SK-N-SH treated with all-trans-retinoic acid at 6 μM for 48 hours (cell line): ENCODE results near the gene PPFIA4.

Experiments
- ATAC-seq: fragments of 200-7000 bp; cut with Tn5 transposase; 3 replicates; pipeline ENCODE4 v1.9.1; 2020; ENCODE audit warnings: mild to moderate bottlenecking, moderate library complexity
- ARNTL ChIP-seq: fragments of 450-650 bp; formaldehyde crosslinking; IDR thresholded peaks from 2 replicates; pipeline ENCODE4 v1.5.0; 2020; ENCODE audit warnings: low read depth, mild to moderate bottlenecking, moderate library complexity, borderline replicate concordance
- BACH2 ChIP-seq: fragments of 250-450 bp; sonication (Bioruptor Pico); IDR thresholded peaks from 2 replicates; pipeline ENCODE4 v1.9.0; 2021; ENCODE audit warnings: mild to moderate bottlenecking, borderline replicate concordance
- CSDC2 ChIP-seq: fragments of 250-450 bp; sonication (Bioruptor Pico); IDR thresholded peaks from 2 replicates; pipeline ENCODE4 v1.5.0; 2020; ENCODE audit warnings: mild to moderate bottlenecking, moderate library complexity
- ESRRG ChIP-seq: fragments of 250-450 bp; sonication (Bioruptor Pico); IDR thresholded peaks from 2 replicates; pipeline ENCODE4 v1.6.1; 2021; ENCODE audit warnings: mild to moderate bottlenecking
- GLIS3 ChIP-seq: fragments of 250-450 bp; sonication (Bioruptor Pico); IDR thresholded peaks from 2 replicates; pipeline ENCODE4 v1.5.0; 2020; ENCODE audit warnings: mild to moderate bottlenecking, moderate library complexity
- ISL1 ChIP-seq: fragments of 250-450 bp; sonication (Bioruptor Pico); IDR thresholded peaks from 2 replicates; pipeline ENCODE4 v2.1.2; 2022; ENCODE audit warnings: mild to moderate bottlenecking, moderate library complexity
- OSR1 ChIP-seq: fragments of 250-450 bp; sonication (Bioruptor Pico); IDR thresholded peaks from 2 replicates; pipeline ENCODE4 v1.8.0; 2022; ENCODE audit warnings: moderate library complexity, mild to moderate bottlenecking, inconsistent platforms
- PPARA ChIP-seq: fragments of 250-450 bp; sonication (Bioruptor Pico); IDR thresholded peaks from 2 replicates; pipeline ENCODE4 v1.5.0; 2020; ENCODE audit warnings: mild to moderate bottlenecking, borderline replicate concordance
- RARB ChIP-seq: fragments of 250-450 bp; sonication (Bioruptor Pico); IDR thresholded peaks from 2 replicates; pipeline ENCODE4 v1.8.0; 2021; ENCODE audit warnings: mild to moderate bottlenecking, moderate library complexity
- SNAI2 ChIP-seq: fragments of 250-450 bp; sonication (Bioruptor Pico); IDR thresholded peaks from 2 replicates; pipeline ENCODE4 v1.5.0; 2020; ENCODE audit warnings: mild to moderate bottlenecking, moderate library complexity
- TOX ChIP-seq: fragments of 250-450 bp; sonication (Bioruptor Pico); IDR thresholded peaks from 2 replicates; pipeline ENCODE4 v1.8.0; 2021; ENCODE audit warnings: mild to moderate bottlenecking, moderate library complexity, borderline replicate concordance
- ZC3H10 ChIP-seq: fragments of 250-450 bp; sonication (Bioruptor Pico); IDR thresholded peaks from 2 replicates; pipeline ENCODE4 v1.5.1; 2021; ENCODE audit warnings: mild to moderate bottlenecking, moderate library complexity
- ZFP3 ChIP-seq: fragments of 250-450 bp; sonication (Bioruptor Pico); IDR thresholded peaks from 2 replicates; pipeline ENCODE4 v1.5.0; 2020; ENCODE audit warnings: mild to moderate bottlenecking, moderate library complexity
- ZFP30 ChIP-seq: fragments of 450-650 bp; formaldehyde crosslinking; IDR thresholded peaks from 2 replicates; pipeline ENCODE4 v1.5.0; 2022; ENCODE audit warnings: mild to moderate bottlenecking, moderate library complexity
- ZNF565 ChIP-seq: fragments of 450-650 bp; formaldehyde crosslinking; conservative IDR thresholded peaks from 2 replicates; pipeline ENCODE4 v1.5.0; 2020; ENCODE audit warnings: low read depth, mild to moderate bottlenecking, moderate library complexity
- ZNF70 ChIP-seq: fragments of 450-650 bp; formaldehyde crosslinking; IDR thresholded peaks from 2 replicates; pipeline ENCODE4 v1.5.0; 2020; ENCODE audit warnings: mild to moderate bottlenecking, moderate library complexity
- TF ChIP-seq, protein P1 (sequence below): fragments of 250-450 bp; sonication (Bioruptor Pico); IDR thresholded peaks from 2 replicates; pipeline ENCODE4 v1.5.1; 2021; ENCODE audit warnings: mild to moderate bottlenecking, moderate library complexity
- TF ChIP-seq, protein P2 (sequence below): fragments of 250-450 bp; sonication (Bioruptor Pico); IDR thresholded peaks from 2 replicates; pipeline ENCODE4 v1.5.1; 2020; ENCODE audit warnings: low read depth, mild to moderate bottlenecking, moderate library complexity
- TF ChIP-seq, protein P3 (sequence below): fragments of 250-450 bp; sonication (Bioruptor Pico); IDR thresholded peaks from 2 replicates; pipeline ENCODE4 v1.8.0; 2020; ENCODE audit warnings: mild to moderate bottlenecking, moderate library complexity, borderline replicate concordance
- TF ChIP-seq, protein P4 (sequence below): fragments of 250-450 bp; sonication (Bioruptor Pico); IDR thresholded peaks from 2 replicates; pipeline ENCODE4 v1.8.0; 2021; ENCODE audit warnings: low read depth, mild to moderate bottlenecking, moderate library complexity, borderline replicate concordance
- TF ChIP-seq, protein P5 (sequence below): fragments of 250-450 bp; sonication (Bioruptor Pico); IDR thresholded peaks from 2 replicates; pipeline ENCODE4 v1.5.0; 2020; ENCODE audit warnings: mild to moderate bottlenecking, moderate library complexity

PPFIA4 gene

DNA sequence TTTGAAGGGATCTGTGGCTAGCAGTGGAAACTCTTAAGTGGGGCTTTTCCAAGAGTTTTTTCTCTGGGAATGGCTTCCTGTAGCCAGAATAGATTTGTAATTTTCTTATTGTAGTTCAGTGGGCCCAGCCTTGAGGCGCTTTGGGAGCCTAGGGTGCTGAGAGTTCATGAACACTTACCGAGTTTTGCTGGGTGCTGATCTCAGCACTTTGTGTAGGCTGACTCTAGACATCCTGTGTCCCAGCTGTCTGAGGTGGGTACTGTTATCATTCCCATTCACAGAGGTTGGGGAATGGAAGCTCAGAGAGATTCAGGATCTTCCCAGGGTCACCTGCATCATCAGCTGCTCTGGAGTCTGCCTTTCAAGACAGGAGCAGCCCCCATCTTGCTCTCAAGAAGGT, 7.0 kb downstream of the PPFIA4 start:
- ATAC-seq = no peak
- TF ChIP-seq PPARA (CRISPR knock-in tag) (no peak), ZFP30 (no peak)
- TF ChIP-seq, protein P1, sequence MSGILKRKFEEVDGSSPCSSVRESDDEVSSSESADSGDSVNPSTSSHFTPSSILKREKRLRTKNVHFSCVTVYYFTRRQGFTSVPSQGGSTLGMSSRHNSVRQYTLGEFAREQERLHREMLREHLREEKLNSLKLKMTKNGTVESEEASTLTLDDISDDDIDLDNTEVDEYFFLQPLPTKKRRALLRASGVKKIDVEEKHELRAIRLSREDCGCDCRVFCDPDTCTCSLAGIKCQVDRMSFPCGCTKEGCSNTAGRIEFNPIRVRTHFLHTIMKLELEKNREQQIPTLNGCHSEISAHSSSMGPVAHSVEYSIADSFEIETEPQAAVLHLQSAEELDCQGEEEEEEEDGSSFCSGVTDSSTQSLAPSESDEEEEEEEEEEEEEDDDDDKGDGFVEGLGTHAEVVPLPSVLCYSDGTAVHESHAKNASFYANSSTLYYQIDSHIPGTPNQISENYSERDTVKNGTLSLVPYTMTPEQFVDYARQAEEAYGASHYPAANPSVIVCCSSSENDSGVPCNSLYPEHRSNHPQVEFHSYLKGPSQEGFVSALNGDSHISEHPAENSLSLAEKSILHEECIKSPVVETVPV (CRISPR knock-in tag) = no peak

DNA sequence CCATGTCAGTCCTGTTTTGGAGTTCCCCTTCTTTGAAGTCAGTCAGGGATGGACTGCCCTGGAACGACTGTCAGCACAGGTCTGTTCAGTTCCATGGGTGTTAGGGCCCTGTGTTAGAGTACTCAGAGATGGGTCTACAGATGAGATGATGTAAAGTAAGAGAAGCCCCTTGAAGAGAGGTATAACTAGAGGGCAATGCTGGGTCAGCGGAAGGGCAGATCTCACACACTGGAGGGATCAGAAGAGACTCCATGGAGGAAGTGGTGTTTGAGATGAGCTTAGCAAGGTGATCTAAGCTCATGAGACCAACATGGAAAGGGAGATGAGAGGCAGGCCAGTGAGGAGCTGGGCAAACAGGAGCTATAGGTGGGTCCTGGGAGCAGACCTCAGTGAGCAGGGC, 7.6 kb downstream of the PPFIA4 start:
- TF ChIP-seq ISL1 (no peak), ZNF565 (no peak), SNAI2 (CRISPR knock-in tag) (no peak), ESRRG (no peak), RARB (CRISPR knock-in tag) (no peak), ZNF70 (CRISPR knock-in tag) (no peak), ZFP3 (no peak), TOX (CRISPR knock-in tag) (no peak)
- TF ChIP-seq, protein P2, sequence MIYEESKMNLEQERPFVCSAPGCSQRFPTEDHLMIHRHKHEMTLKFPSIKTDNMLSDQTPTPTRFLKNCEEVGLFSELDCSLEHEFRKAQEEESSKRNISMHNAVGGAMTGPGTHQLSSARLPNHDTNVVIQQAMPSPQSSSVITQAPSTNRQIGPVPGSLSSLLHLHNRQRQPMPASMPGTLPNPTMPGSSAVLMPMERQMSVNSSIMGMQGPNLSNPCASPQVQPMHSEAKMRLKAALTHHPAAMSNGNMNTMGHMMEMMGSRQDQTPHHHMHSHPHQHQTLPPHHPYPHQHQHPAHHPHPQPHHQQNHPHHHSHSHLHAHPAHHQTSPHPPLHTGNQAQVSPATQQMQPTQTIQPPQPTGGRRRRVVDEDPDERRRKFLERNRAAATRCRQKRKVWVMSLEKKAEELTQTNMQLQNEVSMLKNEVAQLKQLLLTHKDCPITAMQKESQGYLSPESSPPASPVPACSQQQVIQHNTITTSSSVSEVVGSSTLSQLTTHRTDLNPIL = no peak
- no peak for ATAC-seq

DNA sequence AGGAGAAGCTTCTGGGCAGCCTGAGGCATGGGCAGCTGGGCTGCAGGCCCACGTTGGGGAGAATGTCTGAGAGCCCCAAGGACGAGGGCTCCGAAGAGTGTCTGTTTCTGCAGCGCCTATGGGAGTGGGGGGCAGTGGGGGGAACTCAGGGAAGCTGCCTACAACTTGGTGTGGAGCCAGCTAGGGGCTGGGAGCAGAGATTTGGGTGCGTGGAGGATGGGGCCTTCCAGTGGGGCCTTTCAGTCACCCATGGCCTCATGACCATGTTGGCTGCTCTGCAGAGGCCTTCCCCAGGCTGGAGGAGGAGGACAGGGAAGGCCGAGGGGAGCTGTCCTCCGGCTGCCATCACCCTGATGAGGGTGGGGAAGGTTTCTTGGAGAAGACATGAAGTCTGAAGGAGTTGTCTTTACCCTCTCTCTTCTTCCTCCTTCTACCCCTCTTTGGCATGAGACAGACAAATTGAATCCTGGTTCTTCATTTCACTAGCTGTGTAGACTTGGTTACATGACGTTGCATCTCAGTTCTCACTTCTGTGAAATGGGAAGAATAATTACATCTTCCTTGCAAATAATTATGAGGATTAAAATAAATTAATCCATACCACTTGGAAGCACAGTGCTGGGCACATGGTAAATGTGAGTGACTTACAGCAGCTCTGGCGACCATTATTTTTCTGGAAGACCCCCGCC, 8.3 kb downstream of the PPFIA4 start:
- no peak for ATAC-seq
- TF ChIP-seq ZNF565 (no peak), SNAI2 (CRISPR knock-in tag) (no peak), ISL1 (no peak)
- TF ChIP-seq, protein P1 (CRISPR knock-in tag) = no peak
- TF ChIP-seq, protein P3, sequence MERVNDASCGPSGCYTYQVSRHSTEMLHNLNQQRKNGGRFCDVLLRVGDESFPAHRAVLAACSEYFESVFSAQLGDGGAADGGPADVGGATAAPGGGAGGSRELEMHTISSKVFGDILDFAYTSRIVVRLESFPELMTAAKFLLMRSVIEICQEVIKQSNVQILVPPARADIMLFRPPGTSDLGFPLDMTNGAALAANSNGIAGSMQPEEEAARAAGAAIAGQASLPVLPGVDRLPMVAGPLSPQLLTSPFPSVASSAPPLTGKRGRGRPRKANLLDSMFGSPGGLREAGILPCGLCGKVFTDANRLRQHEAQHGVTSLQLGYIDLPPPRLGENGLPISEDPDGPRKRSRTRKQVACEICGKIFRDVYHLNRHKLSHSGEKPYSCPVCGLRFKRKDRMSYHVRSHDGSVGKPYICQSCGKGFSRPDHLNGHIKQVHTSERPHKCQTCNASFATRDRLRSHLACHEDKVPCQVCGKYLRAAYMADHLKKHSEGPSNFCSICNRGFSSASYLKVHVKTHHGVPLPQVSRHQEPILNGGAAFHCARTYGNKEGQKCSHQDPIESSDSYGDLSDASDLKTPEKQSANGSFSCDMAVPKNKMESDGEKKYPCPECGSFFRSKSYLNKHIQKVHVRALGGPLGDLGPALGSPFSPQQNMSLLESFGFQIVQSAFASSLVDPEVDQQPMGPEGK (CRISPR knock-in tag) = no peak

DNA sequence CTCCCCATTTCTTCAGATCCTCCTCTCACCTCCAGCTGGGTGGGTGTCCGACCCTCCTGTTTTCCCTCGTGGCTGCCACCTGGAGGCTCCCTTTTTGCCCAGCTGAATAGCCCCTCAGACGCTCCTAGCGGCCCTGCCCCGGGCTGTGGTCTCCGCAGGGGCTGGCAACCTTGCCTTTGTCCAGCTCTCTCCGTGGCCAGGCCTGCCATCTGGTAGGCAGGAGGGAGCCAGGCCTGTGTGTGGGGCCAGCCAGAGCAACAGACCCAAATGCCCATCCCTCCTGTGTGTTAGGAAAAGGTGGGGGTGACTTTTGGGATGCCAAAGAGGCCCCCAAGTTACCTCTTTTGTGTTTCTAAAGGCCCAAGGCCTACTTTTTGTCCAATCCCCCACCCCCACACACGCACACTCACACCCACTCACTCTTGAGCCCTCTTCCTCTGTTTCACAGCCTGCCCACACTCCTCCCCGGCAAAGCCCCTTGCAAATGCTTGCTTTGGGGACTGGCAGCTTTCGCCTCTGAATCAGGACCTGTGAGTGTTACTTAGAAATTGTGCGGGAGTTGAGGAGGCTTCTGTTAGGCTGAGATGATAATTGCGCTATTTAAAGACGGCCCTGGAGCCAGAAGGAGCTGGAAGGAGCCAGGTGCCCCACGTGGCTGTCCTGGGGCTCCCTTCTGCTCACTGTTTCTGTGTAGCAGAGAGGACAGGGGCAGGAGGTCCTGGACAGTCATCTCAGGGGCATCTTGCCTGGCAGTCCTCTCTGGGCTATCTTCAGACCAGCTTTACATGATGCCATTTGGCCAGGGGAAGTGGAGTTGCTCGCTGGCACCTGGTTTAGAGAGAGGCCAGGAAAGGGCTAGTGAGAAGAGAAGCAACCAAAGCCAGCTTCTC, 9.1 kb downstream of the PPFIA4 start:
- no peak for ATAC-seq
- TF ChIP-seq TOX (CRISPR knock-in tag) = no peak
- no peak for TF ChIP-seq ARNTL (CRISPR knock-in tag)
- TF ChIP-seq, protein P4, sequence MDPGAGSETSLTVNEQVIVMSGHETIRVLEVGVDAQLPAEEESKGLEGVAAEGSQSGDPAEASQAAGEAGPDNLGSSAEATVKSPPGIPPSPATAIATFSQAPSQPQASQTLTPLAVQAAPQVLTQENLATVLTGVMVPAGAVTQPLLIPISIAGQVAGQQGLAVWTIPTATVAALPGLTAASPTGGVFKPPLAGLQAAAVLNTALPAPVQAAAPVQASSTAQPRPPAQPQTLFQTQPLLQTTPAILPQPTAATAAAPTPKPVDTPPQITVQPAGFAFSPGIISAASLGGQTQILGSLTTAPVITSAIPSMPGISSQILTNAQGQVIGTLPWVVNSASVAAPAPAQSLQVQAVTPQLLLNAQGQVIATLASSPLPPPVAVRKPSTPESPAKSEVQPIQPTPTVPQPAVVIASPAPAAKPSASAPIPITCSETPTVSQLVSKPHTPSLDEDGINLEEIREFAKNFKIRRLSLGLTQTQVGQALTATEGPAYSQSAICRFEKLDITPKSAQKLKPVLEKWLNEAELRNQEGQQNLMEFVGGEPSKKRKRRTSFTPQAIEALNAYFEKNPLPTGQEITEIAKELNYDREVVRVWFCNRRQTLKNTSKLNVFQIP = no peak
- TF ChIP-seq CSDC2 (CRISPR knock-in tag) = no peak
- no peak for TF ChIP-seq SNAI2 (CRISPR knock-in tag)
- no peak for TF ChIP-seq PPARA (CRISPR knock-in tag)
- TF ChIP-seq GLIS3 (CRISPR knock-in tag) = no peak
- TF ChIP-seq ZFP3 = no peak
- no peak for TF ChIP-seq ZNF70 (CRISPR knock-in tag)
- TF ChIP-seq ISL1 = no peak
- TF ChIP-seq ZNF565 = no peak
- TF ChIP-seq, protein P5, sequence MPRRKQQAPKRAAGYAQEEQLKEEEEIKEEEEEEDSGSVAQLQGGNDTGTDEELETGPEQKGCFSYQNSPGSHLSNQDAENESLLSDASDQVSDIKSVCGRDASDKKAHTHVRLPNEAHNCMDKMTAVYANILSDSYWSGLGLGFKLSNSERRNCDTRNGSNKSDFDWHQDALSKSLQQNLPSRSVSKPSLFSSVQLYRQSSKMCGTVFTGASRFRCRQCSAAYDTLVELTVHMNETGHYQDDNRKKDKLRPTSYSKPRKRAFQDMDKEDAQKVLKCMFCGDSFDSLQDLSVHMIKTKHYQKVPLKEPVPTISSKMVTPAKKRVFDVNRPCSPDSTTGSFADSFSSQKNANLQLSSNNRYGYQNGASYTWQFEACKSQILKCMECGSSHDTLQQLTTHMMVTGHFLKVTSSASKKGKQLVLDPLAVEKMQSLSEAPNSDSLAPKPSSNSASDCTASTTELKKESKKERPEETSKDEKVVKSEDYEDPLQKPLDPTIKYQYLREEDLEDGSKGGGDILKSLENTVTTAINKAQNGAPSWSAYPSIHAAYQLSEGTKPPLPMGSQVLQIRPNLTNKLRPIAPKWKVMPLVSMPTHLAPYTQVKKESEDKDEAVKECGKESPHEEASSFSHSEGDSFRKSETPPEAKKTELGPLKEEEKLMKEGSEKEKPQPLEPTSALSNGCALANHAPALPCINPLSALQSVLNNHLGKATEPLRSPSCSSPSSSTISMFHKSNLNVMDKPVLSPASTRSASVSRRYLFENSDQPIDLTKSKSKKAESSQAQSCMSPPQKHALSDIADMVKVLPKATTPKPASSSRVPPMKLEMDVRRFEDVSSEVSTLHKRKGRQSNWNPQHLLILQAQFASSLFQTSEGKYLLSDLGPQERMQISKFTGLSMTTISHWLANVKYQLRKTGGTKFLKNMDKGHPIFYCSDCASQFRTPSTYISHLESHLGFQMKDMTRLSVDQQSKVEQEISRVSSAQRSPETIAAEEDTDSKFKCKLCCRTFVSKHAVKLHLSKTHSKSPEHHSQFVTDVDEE = no peak
- no peak for TF ChIP-seq OSR1
- TF ChIP-seq RARB (CRISPR knock-in tag) = no peak
- no peak for TF ChIP-seq ZC3H10 (CRISPR knock-in tag)
- TF ChIP-seq ZFP30 = no peak
- no peak for TF ChIP-seq ESRRG
- TF ChIP-seq, protein P3 (CRISPR knock-in tag) = no peak
- no peak for TF ChIP-seq BACH2 (CRISPR knock-in tag)
